ENCODE data around the gene ZNF513.

ZNF513 gene

GRCh38 chr2:27379383-27379835, 1.1 kb downstream of the ZNF513 start:
- H3K27ac ChIP-seq (ENCODE audit: low read length), result peak overlapping the region; percentile 45
- peaks cover 83% of the 10 kb centered on the region for H3K36me3 ChIP-seq (ENCODE audit: insufficient read depth, low read depth, low read length)
- H3K9me3 ChIP-seq (ENCODE audit: insufficient read depth, low read depth, low read length), result no peaks in the 10 kb centered on the region
- peaks cover 10% of the 10 kb centered on the region for H3K4me1 ChIP-seq (ENCODE audit: insufficient read depth, low read length)
- no peaks in the 10 kb centered on the region for H3K27me3 ChIP-seq (ENCODE audit: insufficient read depth, low read length)
- peak overlapping the region; percentile 95 for H3K9ac ChIP-seq (ENCODE audit: low read depth, low read length)
- H3K4me3 ChIP-seq (ENCODE audit: low read length), result peak overlapping the region; percentile 95

GRCh38 chr2:27378809-27379290, 1.7 kb downstream of the ZNF513 start:
- Histone ChIP-seq H3K36me3 (ENCODE audit: insufficient read depth, low read depth, low read length) (peaks cover 82% of the 10 kb centered on the region), H3K9me3 (ENCODE audit: insufficient read depth, low read depth, low read length) (no peaks in the 10 kb centered on the region), H3K9ac (ENCODE audit: low read depth, low read length) (peak overlapping the region; percentile 95; the same call in 1 of the 2 replicates), H3K4me1 (ENCODE audit: insufficient read depth, low read length) (peaks cover 10% of the 10 kb centered on the region), H3K27ac (ENCODE audit: low read length) (no peak overlapping the region), H3K4me3 (ENCODE audit: low read length) (peak overlapping the region; percentile 95), H3K27me3 (ENCODE audit: insufficient read depth, low read length) (no peaks in the 10 kb centered on the region)

GRCh38 chr2:27378096-27378808, 2.3 kb downstream of the ZNF513 start:
- Histone ChIP-seq H3K36me3 (ENCODE audit: insufficient read depth, low read depth, low read length) (peaks cover 82% of the 10 kb centered on the region), H3K4me1 (ENCODE audit: insufficient read depth, low read length) (peaks cover 10% of the 10 kb centered on the region), H3K27me3 (ENCODE audit: insufficient read depth, low read length) (no peaks in the 10 kb centered on the region), H3K9ac (ENCODE audit: low read depth, low read length) (no peak overlapping the region), H3K27ac (ENCODE audit: low read length) (no peak overlapping the region), H3K9me3 (ENCODE audit: insufficient read depth, low read depth, low read length) (no peaks in the 10 kb centered on the region), H3K4me3 (ENCODE audit: low read length) (no peak overlapping the region)

- Histone ChIP-seq H3K4me3 (ENCODE audit: low read length) (no peak overlapping the region), H3K4me1 (ENCODE audit: insufficient read depth, low read length) (peaks cover 10% of the 10 kb centered on the region), H3K9ac (ENCODE audit: low read depth, low read length) (no peak overlapping the region), H3K27ac (ENCODE audit: low read length) (no peak overlapping the region), H3K9me3 (ENCODE audit: insufficient read depth, low read depth, low read length) (no peaks in the 10 kb centered on the region), H3K27me3 (ENCODE audit: insufficient read depth, low read length) (no peaks in the 10 kb centered on the region), H3K36me3 (ENCODE audit: insufficient read depth, low read depth, low read length) (peaks cover 85% of the 10 kb centered on the region)
These were observed 2.9 kb downstream of the ZNF513 start for GRCh38 chr2:27377618-27378095.

DNA sequence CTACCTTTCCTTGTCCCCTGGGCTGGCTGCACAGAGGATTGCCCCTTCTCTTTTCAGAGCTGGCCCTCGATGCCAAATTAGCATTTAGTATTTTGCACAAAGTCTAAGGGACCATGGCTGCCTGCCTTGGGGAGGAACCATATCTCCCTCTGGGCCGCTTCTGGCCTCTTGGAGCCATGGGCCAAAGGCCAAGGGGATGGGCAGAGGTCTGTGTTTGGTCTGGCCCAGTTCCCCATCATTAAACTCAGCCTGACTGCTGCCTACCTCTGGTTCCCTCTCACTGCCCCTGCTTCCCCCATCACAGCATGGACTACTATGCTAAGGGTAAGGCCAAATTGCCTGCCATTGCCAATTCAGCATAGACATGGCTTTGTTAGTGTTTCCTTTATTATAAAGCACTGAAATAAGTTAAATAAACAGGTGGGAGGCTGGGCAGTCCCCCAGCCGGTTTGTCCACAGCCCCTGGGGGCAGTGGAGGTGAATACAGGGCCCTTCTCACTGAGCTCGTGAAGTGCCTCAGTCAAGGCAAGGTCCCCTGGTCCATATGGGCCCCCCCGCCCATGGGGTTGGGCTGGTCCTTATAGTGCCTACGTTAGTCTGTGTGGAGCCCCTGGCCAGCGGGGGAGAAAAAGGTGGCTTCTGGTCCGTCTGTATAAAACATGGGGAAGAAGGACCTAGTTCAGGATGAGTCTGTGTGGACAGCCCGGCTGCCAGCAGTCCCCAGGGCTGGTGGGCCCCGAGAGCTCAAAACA, 3.5 kb downstream of the ZNF513 start:
- Histone ChIP-seq H3K27me3 (ENCODE audit: insufficient read depth, low read length) (no peaks in the 10 kb centered on the region), H3K36me3 (ENCODE audit: insufficient read depth, low read depth, low read length) (peaks cover 82% of the 10 kb centered on the region), H3K9me3 (ENCODE audit: insufficient read depth, low read depth, low read length) (no peaks in the 10 kb centered on the region), H3K9ac (ENCODE audit: low read depth, low read length) (no peak overlapping the region), H3K4me1 (ENCODE audit: insufficient read depth, low read length) (peaks cover 10% of the 10 kb centered on the region), H3K27ac (ENCODE audit: low read length) (no peak overlapping the region), H3K4me3 (ENCODE audit: low read length) (no peak overlapping the region)

GRCh38 chr2:27376151-27376865, 4.2 kb downstream of the ZNF513 start:
- Histone ChIP-seq H3K27ac (ENCODE audit: low read length) (no peak overlapping the region), H3K36me3 (ENCODE audit: insufficient read depth, low read depth, low read length) (peaks cover 75% of the 10 kb centered on the region), H3K27me3 (ENCODE audit: insufficient read depth, low read length) (no peaks in the 10 kb centered on the region), H3K4me1 (ENCODE audit: insufficient read depth, low read length) (peaks cover 7% of the 10 kb centered on the region; the same call in 1 of the 2 replicates), H3K4me3 (ENCODE audit: low read length) (no peak overlapping the region), H3K9ac (ENCODE audit: low read depth, low read length) (no peak overlapping the region), H3K9me3 (ENCODE audit: insufficient read depth, low read depth, low read length) (no peaks in the 10 kb centered on the region)

GRCh38 chr2:27375513-27376099, 4.9 kb downstream of the ZNF513 start:
- Histone ChIP-seq H3K27me3 (ENCODE audit: insufficient read depth, low read length) (no peaks in the 10 kb centered on the region), H3K4me3 (ENCODE audit: low read length) (no peak overlapping the region), H3K27ac (ENCODE audit: low read length) (no peak overlapping the region), H3K9me3 (ENCODE audit: insufficient read depth, low read depth, low read length) (no peaks in the 10 kb centered on the region), H3K4me1 (ENCODE audit: insufficient read depth, low read length) (peaks cover 7% of the 10 kb centered on the region; the same call in 1 of the 2 replicates), H3K36me3 (ENCODE audit: insufficient read depth, low read depth, low read length) (peaks cover 70% of the 10 kb centered on the region), H3K9ac (ENCODE audit: low read depth, low read length) (no peak overlapping the region)

DNA sequence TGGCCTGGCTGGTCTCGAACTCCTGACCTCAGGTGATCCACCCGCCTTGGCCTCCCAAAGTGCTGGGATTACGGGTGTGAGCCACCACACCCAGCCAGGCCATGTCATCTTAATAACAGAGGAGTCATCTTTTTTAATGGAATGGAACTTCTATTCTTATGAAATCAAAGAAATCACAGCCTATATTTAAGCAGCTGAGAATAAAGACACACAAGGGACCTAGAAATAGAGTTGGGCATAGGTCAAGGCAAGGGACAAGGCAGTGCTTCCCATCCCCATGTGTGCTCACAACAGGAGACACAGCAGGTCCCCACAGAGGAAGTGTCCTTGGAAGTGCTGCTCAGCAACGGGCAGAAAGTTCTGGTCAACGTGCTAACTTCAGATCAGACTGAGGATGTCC, 7.0 kb downstream of the ZNF513 start:
- Histone ChIP-seq H3K9me3 (ENCODE audit: insufficient read depth, low read depth, low read length) (no peaks in the 10 kb centered on the region), H3K9ac (ENCODE audit: low read depth, low read length) (no peak overlapping the region), H3K4me3 (ENCODE audit: low read length) (no peak overlapping the region), H3K27me3 (ENCODE audit: insufficient read depth, low read length) (no peaks in the 10 kb centered on the region), H3K27ac (ENCODE audit: low read length) (no peak overlapping the region), H3K4me1 (ENCODE audit: insufficient read depth, low read length) (no peaks in the 10 kb centered on the region), H3K36me3 (ENCODE audit: insufficient read depth, low read depth, low read length) (peaks cover 64% of the 10 kb centered on the region)

DNA sequence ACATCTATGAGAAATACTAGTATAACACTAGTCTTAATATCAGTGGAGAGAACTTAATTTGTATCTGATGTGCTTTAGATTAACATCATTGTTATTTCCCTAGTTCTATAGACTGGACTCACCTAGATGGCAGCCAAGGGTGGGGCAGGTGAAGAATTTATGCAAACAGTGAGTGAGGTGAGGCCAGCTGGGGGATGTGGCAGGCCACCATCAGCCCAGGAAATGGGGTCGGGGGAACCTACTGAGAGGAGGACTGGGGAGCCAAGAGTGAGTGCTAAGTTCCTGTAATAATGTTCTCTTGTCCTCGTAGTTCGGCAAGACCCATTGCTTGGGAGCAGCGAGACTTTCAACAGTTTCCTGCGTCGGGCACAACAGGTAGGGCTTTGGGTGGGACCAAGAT, 7.6 kb downstream of the ZNF513 start:
- Histone ChIP-seq H3K27ac (ENCODE audit: low read length) (no peak overlapping the region), H3K9ac (ENCODE audit: low read depth, low read length) (no peak overlapping the region), H3K4me3 (ENCODE audit: low read length) (no peak overlapping the region), H3K27me3 (ENCODE audit: insufficient read depth, low read length) (no peaks in the 10 kb centered on the region), H3K9me3 (ENCODE audit: insufficient read depth, low read depth, low read length) (no peaks in the 10 kb centered on the region), H3K4me1 (ENCODE audit: insufficient read depth, low read length) (no peaks in the 10 kb centered on the region), H3K36me3 (ENCODE audit: insufficient read depth, low read depth, low read length) (peaks cover 65% of the 10 kb centered on the region)

DNA sequence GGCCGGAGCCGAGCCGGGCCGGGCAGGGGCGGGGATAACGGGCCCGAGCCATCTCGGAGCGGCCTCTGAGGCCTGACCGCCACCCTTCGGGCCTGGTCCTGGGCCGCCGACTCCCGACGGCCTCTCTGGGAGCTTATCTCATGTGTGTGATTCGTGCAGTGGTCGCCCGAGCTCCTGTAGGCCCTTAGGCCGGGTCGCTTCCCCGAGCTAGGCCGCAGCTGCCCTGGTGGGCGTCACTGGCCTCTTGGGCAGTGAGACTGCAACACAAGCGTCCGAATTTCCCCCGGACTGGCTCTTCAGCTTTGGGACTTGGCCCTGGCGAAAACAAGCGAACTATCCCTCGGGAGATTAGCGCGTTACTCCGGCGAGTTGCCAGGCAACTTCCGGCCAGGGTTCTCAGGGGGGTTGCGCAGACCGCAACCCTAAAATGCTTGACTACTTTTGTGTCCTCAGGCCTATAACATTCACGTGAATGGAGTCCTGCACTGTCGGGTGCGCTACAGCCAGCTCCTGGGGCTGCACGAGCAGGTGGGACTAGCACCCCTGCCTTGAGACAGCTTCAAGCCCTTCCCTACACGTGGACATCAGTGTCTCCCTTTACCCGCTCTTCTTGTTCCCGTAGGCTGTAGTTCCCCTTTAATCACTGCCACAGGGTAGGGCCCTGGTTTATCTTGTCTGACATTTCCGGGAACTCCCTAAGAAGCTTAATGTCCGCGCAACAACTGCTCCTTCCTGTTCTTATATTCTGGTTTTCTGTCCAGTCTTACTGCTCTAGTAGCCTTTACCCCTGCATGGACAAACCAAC, 9.5 kb downstream of the ZNF513 start:
- H3K36me3 ChIP-seq (ENCODE audit: insufficient read depth, low read depth, low read length), result peaks cover 65% of the 10 kb centered on the region

More for the DNA sequence above, 9.5 kb downstream of the ZNF513 start:
- H3K27ac ChIP-seq (ENCODE audit: low read length), result peak overlapping the region; percentile 80
- no peaks in the 10 kb centered on the region for H3K27me3 ChIP-seq (ENCODE audit: insufficient read depth, low read length)
- H3K4me3 ChIP-seq (ENCODE audit: low read length), result peak overlapping the region; percentile 80
- no peaks in the 10 kb centered on the region for H3K9me3 ChIP-seq (ENCODE audit: insufficient read depth, low read depth, low read length)
- H3K9ac ChIP-seq (ENCODE audit: low read depth, low read length), result peak overlapping the region; percentile 93
- no peaks in the 10 kb centered on the region for H3K4me1 ChIP-seq (ENCODE audit: insufficient read depth, low read length)

Measured in iPS-20b (cell line).